Erythroblast (primary cell): ENCODE data around the gene FAM83C.

ENCODE experiments used
- GATA1 ChIP-seq: IDR thresholded peaks from 2 replicates; pipeline ENCODE4 v1.6.1; 2011; ENCODE audit warnings: low read depth, mild to moderate bottlenecking, control low read depth, low read length, moderate library complexity
- POLR2A ChIP-seq: IDR thresholded peaks from 2 replicates; pipeline ENCODE4 v1.6.1; 2011; ENCODE audit warnings: mild to moderate bottlenecking, low read length

- no peak for TF ChIP-seq POLR2A
- TF ChIP-seq GATA1 = no peak
Measured at GRCh38 chr20:35299780-35300179, 7.6 kb upstream of the FAM83C start.
